Measurements from ENCODE around the gene CCDC78. TPM values are rescaled to one million over a fixed set of nuclear protein-coding genes. Genes with fewer than 3 reads are reported as not detected.

CCDC78 gene
- total and polyA plus RNA-seq, 2 of the 4 experiments (the other 2 are of a cell fraction): 0.54 to 4.6 TPM

- no peak overlapping the region for H3K23ac ChIP-seq (ENCODE audit: low read depth, low read length)
- no peak overlapping the region for H3K27ac ChIP-seq (ENCODE audit: insufficient read depth, low read length)
- dilution Hi-C loops (cut with HindIII; ENCODE audit: low sequenced_read_pairs, unreplicated experiment) (no loop called here), intact Hi-C loops (cut with micrococcal nuclease) (no loop called here), in situ Hi-C loops (cut with MboI; ENCODE audit: low sequenced_read_pairs) (no loop called here)
- H3K4ac ChIP-seq (ENCODE audit: low read depth, low read length): no peak overlapping the region
- no peak overlapping the region for H2AFZ ChIP-seq (replicated peaks; ENCODE audit: low read length, poor library complexity)
- peaks cover 5% of the 10 kb centered on the region; the same call in 1 of the 2 replicates for H3K4me1 ChIP-seq (ENCODE audit: control insufficient read depth, insufficient read depth, low read length)
- H4K5ac ChIP-seq (ENCODE audit: low read depth, low read length): no peak overlapping the region
- no peak overlapping the region for H3K9ac ChIP-seq (ENCODE audit: low read depth, low read length)
- 98% methylated on average over 9 of the region's 25 CpGs; no CpG with 5 or more reads in 1 of the 2 experiments for WGBS, 2 experiments (ENCODE audit: extremely low coverage in 2 of 2, insufficient read length in 1 of 2)
- H2BK120ac ChIP-seq (ENCODE audit: low read depth, low read length): no peak overlapping the region
- no peak overlapping the region for H3K18ac ChIP-seq (ENCODE audit: low read depth, low read length)
- ChIA-PET POLR2A (ENCODE audit: unreplicated experiment) (no interaction called here), CTCF (no interaction called here)
- H4K91ac ChIP-seq (ENCODE audit: insufficient read depth, low read depth, low read length): no peak overlapping the region
- no peak overlapping the region for H2AK9ac ChIP-seq (replicated peaks; ENCODE audit: low read depth, low read length, poor library complexity)
- no peak overlapping the region for H2BK5ac ChIP-seq (ENCODE audit: low read depth, low read length, poor library complexity, severe bottlenecking)
- H3K14ac ChIP-seq (replicated peaks; ENCODE audit: low read depth, low read length): no peak overlapping the region
- peaks cover 4% of the 10 kb centered on the region; the same call in 1 of the 2 replicates for H3K9me1 ChIP-seq (ENCODE audit: insufficient read depth, low read length)
- H4K8ac ChIP-seq (ENCODE audit: low read depth in 2 of 2, low read length in 2 of 2): no peak overlapping the region
- H2BK20ac ChIP-seq (ENCODE audit: low read depth, low read length): no peak overlapping the region
- H3K56ac ChIP-seq (ENCODE audit: extremely low read depth, insufficient read depth, low read length): no peak overlapping the region
- H3K27me3 ChIP-seq (ENCODE audit: control insufficient read depth, insufficient read depth, low read length): no peaks in the 10 kb centered on the region
- no peak overlapping the region for H2AK5ac ChIP-seq (ENCODE audit: low read depth, low read length)
- ATAC-seq (ENCODE audit: low read depth) (no peak), DNase-seq (no peak)
- peaks cover 50% of the 10 kb centered on the region for H3K36me3 ChIP-seq (ENCODE audit: control insufficient read depth, insufficient read depth, low read length)
- H4K20me1 ChIP-seq (ENCODE audit: insufficient read depth, low read length): peaks cover 5% of the 10 kb centered on the region; the same call in 1 of the 2 replicates
- BruUV-seq (replicated peaks): no TSS peak
- no peak overlapping the region for H3K4me2 ChIP-seq (ENCODE audit: low read depth, low read length)
- peaks cover 7 to 15% of the 10 kb centered on the region in 2 experiments for H3K79me1 ChIP-seq (ENCODE audit: low read depth in 1 of 2, low read length in 2 of 2)
- H2BK15ac ChIP-seq (ENCODE audit: low read depth, low read length): no peak overlapping the region
- no peaks in the 10 kb centered on the region for H3K9me3 ChIP-seq (ENCODE audit: control insufficient read depth, insufficient read depth, low read length)
- H3K4me3 ChIP-seq (ENCODE audit: insufficient read depth, low read depth, low read length): no peak overlapping the region
- no peak for TF ChIP-seq POLR2A (IDR thresholded peaks at IDR 0.05; ENCODE audit: low read depth, low read length)
- no peak for TF ChIP-seq SMC3 (IDR thresholded peaks at IDR 0.05; ENCODE audit: low read depth, low read length)
- no peak for TF ChIP-seq USF2 (IDR thresholded peaks at IDR 0.05; ENCODE audit: low read depth, low read length)
- TF ChIP-seq CTCF (conservative IDR thresholded peaks at IDR 0.05; ENCODE audit: low read depth, low read length): no peak
- TF ChIP-seq FOS (IDR thresholded peaks at IDR 0.05; ENCODE audit: low read depth, low read length): no peak
- TF ChIP-seq RCOR1 (IDR thresholded peaks at IDR 0.05; ENCODE audit: insufficient replicate concordance, low read length): no peak
- no peak for TF ChIP-seq MAZ (IDR thresholded peaks at IDR 0.05; ENCODE audit: borderline replicate concordance, low read depth, low read length)
- no peak for TF ChIP-seq MXI1 (IDR thresholded peaks at IDR 0.05; ENCODE audit: borderline replicate concordance, low read depth, low read length)
- no peak for TF ChIP-seq RAD21 (IDR thresholded peaks at IDR 0.05; ENCODE audit: low read length)
- TF ChIP-seq RFX5 (IDR thresholded peaks at IDR 0.05; ENCODE audit: low read depth, low read length): no peak
- no peak for TF ChIP-seq NFE2L2 (IDR thresholded peaks at IDR 0.05; ENCODE audit: low read depth, low read length)
- no peak for TF ChIP-seq CHD1 (IDR thresholded peaks at IDR 0.05; ENCODE audit: low read depth, low read length)
- TF ChIP-seq BHLHE40 (IDR thresholded peaks at IDR 0.05; ENCODE audit: low read depth, low read length): no peak
- TF ChIP-seq ELK1 (IDR thresholded peaks at IDR 0.05; ENCODE audit: borderline replicate concordance, low read depth, low read length): no peak
- TF ChIP-seq MAFK (IDR thresholded peaks at IDR 0.05; ENCODE audit: low read depth, low read length): no peak
These were observed 9.0 kb upstream of the CCDC78 start for GRCh38 chr16:734981-735881.

Data from IMR-90 (cell line).